H9 (cell line): ENCODE measurements around the gene ADAM8. TPM values are rescaled to one million over a fixed set of nuclear protein-coding genes. Genes with fewer than 3 reads are reported as not detected.

ENCODE experiments used
- DNase-seq: peaks from one replicate; pipeline ENCODE4 v3.0.0-alpha.2; 2017
- H2AFZ ChIP-seq: one replicate; pipeline ENCODE4 v1.6.1; 2013; ENCODE audit warnings: mild to moderate bottlenecking, low read length, control low read depth, moderate library complexity
- H2AK5ac ChIP-seq: 2 replicates; pipeline ENCODE4 v1.6.1; 2013; ENCODE audit warnings: low read length, control low read depth, mixed read lengths; ENCODE audit not compliant: insufficient read length
- H2BK120ac ChIP-seq: one replicate; pipeline ENCODE4 v1.6.1; 2013; ENCODE audit warnings: low read depth, mild to moderate bottlenecking, low read length, control low read depth, inconsistent platforms; ENCODE audit not compliant: poor library complexity, severe bottlenecking
- H2BK12ac ChIP-seq: 2 replicates; pipeline ENCODE4 v1.6.1; 2013; ENCODE audit warnings: low read length, control low read depth, mixed read lengths, low read depth; ENCODE audit not compliant: insufficient read length
- H2BK15ac ChIP-seq: 2 replicates; pipeline ENCODE4 v1.6.1; 2013; ENCODE audit warnings: low read depth, low read length, control low read depth
- H2BK20ac ChIP-seq: one replicate; pipeline ENCODE4 v1.6.1; 2013; ENCODE audit warnings: low read depth, mild to moderate bottlenecking, low read length, control low read depth, inconsistent platforms; ENCODE audit not compliant: poor library complexity, severe bottlenecking
- H2BK5ac ChIP-seq: 2 replicates; pipeline ENCODE4 v1.6.1; 2013; ENCODE audit warnings: low read length, control low read depth, mixed read lengths; ENCODE audit not compliant: insufficient read length
- H3K14ac ChIP-seq: 2 replicates; pipeline ENCODE4 v1.6.1; 2013; ENCODE audit warnings: low read length, control low read depth; ENCODE audit not compliant: insufficient read depth
- H3K18ac ChIP-seq: 2 replicates; pipeline ENCODE4 v1.6.1; 2013; ENCODE audit warnings: low read depth, mild to moderate bottlenecking, mixed read lengths, low read length, control low read depth; ENCODE audit not compliant: insufficient read length
- H3K23ac ChIP-seq: 2 replicates; pipeline ENCODE4 v1.6.1; 2013; ENCODE audit warnings: low read length, control low read depth, mixed read lengths, low read depth; ENCODE audit not compliant: insufficient read length
- H3K23me2 ChIP-seq: 2 replicates; pipeline ENCODE4 v1.6.1; 2013; ENCODE audit warnings: low read depth, mild to moderate bottlenecking, mixed read lengths, low read length, control low read depth; ENCODE audit not compliant: insufficient read length, poor library complexity, severe bottlenecking
- H3K27ac ChIP-seq: 2 replicates; pipeline ENCODE4 v1.5.1; 2013; ENCODE audit warnings: low read length, control low read depth, mixed read lengths, low read depth; ENCODE audit not compliant: insufficient read length
- H3K27me3 ChIP-seq: 2 replicates; pipeline ENCODE4 v1.6.1; 2013; ENCODE audit warnings: low read length, control low read depth, inconsistent platforms; ENCODE audit not compliant: insufficient read depth
- H3K4ac ChIP-seq: 2 replicates; pipeline ENCODE4 v1.6.1; 2013; ENCODE audit warnings: low read depth, mild to moderate bottlenecking, control low read depth, inconsistent platforms, low read length, moderate library complexity
- H3K4me1 ChIP-seq: 2 replicates; pipeline ENCODE4 v1.6.1; 2013; ENCODE audit warnings: low read length, control low read depth, inconsistent platforms; ENCODE audit not compliant: insufficient read depth
- H3K4me2 ChIP-seq: 2 replicates; pipeline ENCODE4 v1.6.1; 2013; ENCODE audit warnings: low read length, control low read depth, mixed read lengths; ENCODE audit not compliant: insufficient read length, insufficient read depth
- H3K56ac ChIP-seq: 2 replicates; pipeline ENCODE4 v1.6.1; 2013; ENCODE audit warnings: low read depth, mild to moderate bottlenecking, mixed read lengths, low read length, control low read depth; ENCODE audit not compliant: insufficient read length
- H3K79me1 ChIP-seq: 2 replicates; pipeline ENCODE4 v1.6.1; 2013; ENCODE audit warnings: low read depth, mild to moderate bottlenecking, moderate library complexity, low read length, control low read depth, inconsistent platforms; ENCODE audit not compliant: insufficient read depth, poor library complexity, severe bottlenecking
- H3K79me2 ChIP-seq: 2 replicates; pipeline ENCODE4 v1.6.1; 2013; ENCODE audit warnings: low read length, control low read depth, inconsistent platforms; ENCODE audit not compliant: insufficient read depth
- H3K9ac ChIP-seq: 2 replicates; pipeline ENCODE4 v1.6.1; 2013; ENCODE audit warnings: low read length, control low read depth, mixed read lengths; ENCODE audit not compliant: insufficient read length; ENCODE audit errors: extremely low read depth
- H3K9me3 ChIP-seq: one replicate; pipeline ENCODE4 v1.6.1; 2013; ENCODE audit warnings: low read depth, low read length, inconsistent platforms; ENCODE audit not compliant: control insufficient read depth
- H3T11ph ChIP-seq: one replicate; pipeline ENCODE4 v1.6.1; 2013; ENCODE audit warnings: mild to moderate bottlenecking, low read length, control low read depth, inconsistent platforms
- H4K20me1 ChIP-seq: one replicate; pipeline ENCODE4 v1.6.1; 2013; ENCODE audit not compliant: control insufficient read depth, insufficient read length, insufficient read depth
- H4K5ac ChIP-seq: 2 replicates; pipeline ENCODE4 v1.6.1; 2013; ENCODE audit warnings: low read depth, mild to moderate bottlenecking, mixed read lengths, low read length, control low read depth; ENCODE audit not compliant: insufficient read length
- H4K8ac ChIP-seq: replicated peaks from 2 replicates; pipeline ENCODE4 v1.6.1; 2013; ENCODE audit warnings: low read length, control low read depth, mixed read lengths, low read depth; ENCODE audit not compliant: insufficient read length
- H4K91ac ChIP-seq: 2 replicates; pipeline ENCODE4 v1.6.1; 2013; ENCODE audit warnings: low read depth, mild to moderate bottlenecking, moderate library complexity, mixed read lengths, low read length, control low read depth; ENCODE audit not compliant: insufficient read length
- H3K27ac Mint-ChIP-seq, 3 experiments: 2 replicates in 2 of 3; 3 replicates in 1 of 3; pipeline ENCODE4 v1.8.0; 2020 to 2021; ENCODE audit warnings: mixed read lengths in 3 of 3, mild to moderate bottlenecking in 1 of 3, moderate library complexity in 1 of 3
- H3K27me3 Mint-ChIP-seq: 2 replicates; pipeline ENCODE4 v1.8.0; 2021; ENCODE audit warnings: low read depth, mild to moderate bottlenecking, moderate library complexity, mixed read lengths
- H3K36me3 Mint-ChIP-seq, 3 experiments: 2 replicates in 2 of 3; 3 replicates in 1 of 3; pipeline ENCODE4 v1.8.0; 2020 to 2021; ENCODE audit warnings: low read depth in 3 of 3, mixed read lengths in 3 of 3; ENCODE audit not compliant: insufficient read depth in 1 of 3
- H3K4me1 Mint-ChIP-seq, 2 experiments: 2 replicates each; pipeline ENCODE4 v1.8.0; 2020; ENCODE audit warnings: mixed read lengths in 2 of 2
- H3K4me3 Mint-ChIP-seq, 2 experiments: 2 replicates in 1 of 2; 3 replicates in 1 of 2; pipeline ENCODE4 v1.8.0; 2020 to 2021; ENCODE audit warnings: mild to moderate bottlenecking in 2 of 2, mixed read lengths in 2 of 2, moderate library complexity in 1 of 2
- H3K9me3 Mint-ChIP-seq, 2 experiments: 2 replicates in 1 of 2; 3 replicates in 1 of 2; pipeline ENCODE4 v1.8.0; 2020; ENCODE audit warnings: mild to moderate bottlenecking in 2 of 2, mixed read lengths in 2 of 2, moderate library complexity in 1 of 2
- WGBS: extraction: QIAGEN DNeasy Blood & Tissue Kit; methylation state at CpG from one replicate; pipeline ENCODE4 v1.1.7; 2013; ENCODE audit warnings: missing lambda C conversion rate, low lambda C conversion rate, mixed read lengths; ENCODE audit not compliant: insufficient read length; ENCODE audit errors: extremely low coverage; 5-methylcytosine and 5-hydroxymethylcytosine counted together
- total RNA-seq: library from RNA; stranded (reverse); gene quantifications from 2 replicates; pipeline ENCODE4 v1.2.1, GENCODE V29; 2021
- TF ChIP-seq, protein P1 (sequence below): fragments of 200-600 bp; sonication (generic); conservative IDR thresholded peaks from 3 replicates; pipeline ENCODE4 v1.8.0; 2021; ENCODE audit warnings: antibody characterized with exemption, mild to moderate bottlenecking

ADAM8 gene
- total RNA-seq, 1 experiment from 2014 or later, result 5.4 TPM

DNA sequence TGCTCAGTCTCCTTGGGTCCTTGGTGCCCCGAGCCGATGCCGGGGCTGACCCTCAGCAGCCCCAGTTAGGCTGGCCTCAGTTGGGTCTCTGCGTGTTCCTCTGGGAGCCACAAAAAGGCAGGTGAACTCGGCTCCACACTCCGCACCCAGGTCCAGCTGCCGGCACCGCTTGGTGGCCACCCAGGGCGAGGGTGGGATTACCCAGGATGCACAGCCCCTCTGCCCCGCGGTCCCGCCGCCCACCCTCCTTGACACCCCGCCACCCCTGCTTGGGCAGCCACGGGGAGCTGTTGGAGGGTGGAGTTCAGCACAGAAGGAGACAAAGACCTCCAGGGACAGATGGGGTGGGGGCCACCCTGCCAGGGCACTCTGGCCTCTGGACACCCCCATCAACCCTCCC lies 21.3 kb downstream of the ADAM8 start:
- Histone ChIP-seq H3K79me2 (no peaks in the 10 kb centered on the region), H3K23me2 (no peaks in the 10 kb centered on the region), H3K23ac (no peak overlapping the region), H2BK15ac (no peak overlapping the region), H4K91ac (no peak overlapping the region), H3K4me1 (no peaks in the 10 kb centered on the region), H2BK120ac (no peak overlapping the region), H3K9ac (no peak overlapping the region), H3K4me2 (no peak overlapping the region), H2AFZ (no peak overlapping the region), H3K56ac (no peak overlapping the region), H3K27me3 (no peaks in the 10 kb centered on the region), H2AK5ac (no peak overlapping the region), H3K4ac (no peak overlapping the region), H3K14ac (no peak overlapping the region), H4K20me1 (no peaks in the 10 kb centered on the region), H4K8ac (no peak overlapping the region), H2BK20ac (no peak overlapping the region), H3K27ac (no peak overlapping the region), H3K18ac (no peak overlapping the region), H3K9me3 (no peaks in the 10 kb centered on the region), H3K79me1 (no peaks in the 10 kb centered on the region), H2BK5ac (no peak overlapping the region), H3T11ph (no peak overlapping the region), H2BK12ac (no peak overlapping the region), H4K5ac (no peak overlapping the region)
- Mint-ChIP-seq H3K4me3 (no peak overlapping the region), H3K36me3 (no peaks in the 10 kb centered on the region), H3K9me3 (no peaks in the 10 kb centered on the region; a peak in 1 of 5 replicates), H3K27ac (no peak overlapping the region), H3K4me1 (peaks cover 8 to 23% of the 10 kb centered on the region in 2 experiments), H3K27me3 (peaks cover 5% of the 10 kb centered on the region)
- TF ChIP-seq, protein P1, sequence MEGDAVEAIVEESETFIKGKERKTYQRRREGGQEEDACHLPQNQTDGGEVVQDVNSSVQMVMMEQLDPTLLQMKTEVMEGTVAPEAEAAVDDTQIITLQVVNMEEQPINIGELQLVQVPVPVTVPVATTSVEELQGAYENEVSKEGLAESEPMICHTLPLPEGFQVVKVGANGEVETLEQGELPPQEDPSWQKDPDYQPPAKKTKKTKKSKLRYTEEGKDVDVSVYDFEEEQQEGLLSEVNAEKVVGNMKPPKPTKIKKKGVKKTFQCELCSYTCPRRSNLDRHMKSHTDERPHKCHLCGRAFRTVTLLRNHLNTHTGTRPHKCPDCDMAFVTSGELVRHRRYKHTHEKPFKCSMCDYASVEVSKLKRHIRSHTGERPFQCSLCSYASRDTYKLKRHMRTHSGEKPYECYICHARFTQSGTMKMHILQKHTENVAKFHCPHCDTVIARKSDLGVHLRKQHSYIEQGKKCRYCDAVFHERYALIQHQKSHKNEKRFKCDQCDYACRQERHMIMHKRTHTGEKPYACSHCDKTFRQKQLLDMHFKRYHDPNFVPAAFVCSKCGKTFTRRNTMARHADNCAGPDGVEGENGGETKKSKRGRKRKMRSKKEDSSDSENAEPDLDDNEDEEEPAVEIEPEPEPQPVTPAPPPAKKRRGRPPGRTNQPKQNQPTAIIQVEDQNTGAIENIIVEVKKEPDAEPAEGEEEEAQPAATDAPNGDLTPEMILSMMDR, result no peak
- WGBS, result no CpG with 5 or more reads among the region's 15 CpGs
- no peak for DNase-seq
